GM18502 (cell line): Measurements from ENCODE around the gene PLXNA4.

Experiments
- ATAC-seq: cut with Tn5 transposase; IDR thresholded peaks from one replicate; pipeline ENCODE4 v1.9.1; 2021; ENCODE audit warnings: mild to moderate bottlenecking; ENCODE audit not compliant: unreplicated experiment, poor library complexity

Gene PLXNA4

DNA sequence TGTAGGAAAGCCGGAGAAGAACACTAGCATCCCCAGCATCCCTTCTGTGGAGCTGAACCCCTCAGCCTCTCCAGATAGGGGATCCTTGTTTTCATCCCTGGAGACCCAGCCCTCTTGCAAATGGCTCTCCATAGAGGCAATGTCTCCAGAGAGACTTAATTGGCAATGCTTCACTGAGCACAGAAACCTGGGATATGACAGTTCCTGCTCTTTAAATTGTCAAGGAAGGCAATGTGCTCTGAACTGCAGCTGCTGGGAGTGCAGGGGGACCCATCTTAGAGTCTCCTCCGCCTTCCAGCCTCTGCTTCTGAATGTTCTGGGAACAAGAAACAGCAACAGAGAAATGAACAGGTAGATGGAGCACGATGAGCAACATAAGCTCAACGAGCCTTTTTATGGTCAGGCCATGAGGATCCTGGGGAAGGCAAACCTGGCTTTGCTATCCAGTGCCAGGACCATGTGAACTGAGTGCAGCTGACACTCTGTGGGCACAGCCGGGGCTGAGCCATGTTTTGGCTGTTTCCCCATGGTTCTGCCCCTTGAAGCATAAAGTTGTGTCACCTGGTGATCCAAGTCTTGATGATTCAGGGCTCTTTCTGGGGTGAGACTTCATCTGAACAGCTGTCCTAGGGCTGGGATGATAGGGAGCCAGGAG lies 481.0 kb downstream of the PLXNA4 start:
- no peak for ATAC-seq

DNA sequence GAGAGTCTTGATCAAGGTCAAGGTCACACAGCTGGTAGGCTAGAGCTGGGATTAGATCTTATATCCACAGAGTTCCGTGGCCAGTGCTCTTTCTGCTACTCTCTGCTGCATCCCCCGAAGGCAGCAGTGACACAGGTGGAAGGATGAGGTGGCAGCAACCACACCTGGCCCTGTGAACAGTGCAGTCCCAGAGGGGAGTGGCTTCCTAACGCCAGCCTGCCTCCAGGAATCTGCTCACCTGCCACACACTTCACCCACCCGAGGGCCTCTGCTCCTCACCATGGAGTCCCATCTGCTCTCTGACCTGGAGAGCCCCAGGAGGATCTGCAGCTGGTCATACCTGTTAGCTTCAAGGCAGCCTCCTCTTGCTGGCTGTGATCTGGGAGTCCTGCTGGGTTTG lies 484.2 kb downstream of the PLXNA4 start:
- no peak for ATAC-seq

DNA sequence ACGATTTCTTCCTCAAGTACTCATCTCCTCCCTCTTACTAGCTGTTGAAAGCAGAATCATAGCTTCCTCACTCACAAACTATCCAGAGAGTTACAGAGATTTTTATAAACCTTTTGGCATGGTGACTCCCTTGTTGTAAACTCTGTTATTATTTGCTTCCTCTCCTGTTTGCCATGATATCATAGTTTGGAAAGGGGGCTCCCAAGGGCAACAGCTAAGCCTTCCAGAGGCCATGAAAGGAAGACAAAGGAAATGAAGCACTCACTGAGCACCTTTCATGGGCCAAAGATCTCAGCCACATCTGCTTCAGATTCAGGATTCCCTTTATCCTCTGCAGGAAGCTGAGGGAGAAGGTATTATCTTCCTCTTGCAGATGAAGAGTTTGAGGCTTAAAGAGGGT lies 484.6 kb downstream of the PLXNA4 start:
- no peak for ATAC-seq

DNA sequence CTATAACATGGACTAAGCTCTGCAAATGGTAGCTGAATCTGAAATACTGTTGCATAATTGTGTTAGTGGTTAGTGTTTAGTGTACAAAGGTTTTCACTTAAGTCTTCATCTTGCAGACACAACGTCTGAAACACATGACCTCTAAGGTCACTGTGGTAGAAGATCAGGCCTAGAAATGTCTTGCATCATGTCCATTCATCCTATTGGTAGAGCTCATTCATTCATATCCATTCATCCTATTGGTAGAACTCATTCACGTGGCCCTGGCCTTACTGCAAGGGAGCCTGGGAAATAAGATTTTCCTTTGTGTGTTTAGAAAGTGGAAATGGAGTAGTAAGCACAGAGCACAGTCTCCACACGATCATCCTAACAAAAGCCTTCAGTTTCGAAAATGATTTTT lies 485.8 kb downstream of the PLXNA4 start:
- no peak for ATAC-seq

DNA sequence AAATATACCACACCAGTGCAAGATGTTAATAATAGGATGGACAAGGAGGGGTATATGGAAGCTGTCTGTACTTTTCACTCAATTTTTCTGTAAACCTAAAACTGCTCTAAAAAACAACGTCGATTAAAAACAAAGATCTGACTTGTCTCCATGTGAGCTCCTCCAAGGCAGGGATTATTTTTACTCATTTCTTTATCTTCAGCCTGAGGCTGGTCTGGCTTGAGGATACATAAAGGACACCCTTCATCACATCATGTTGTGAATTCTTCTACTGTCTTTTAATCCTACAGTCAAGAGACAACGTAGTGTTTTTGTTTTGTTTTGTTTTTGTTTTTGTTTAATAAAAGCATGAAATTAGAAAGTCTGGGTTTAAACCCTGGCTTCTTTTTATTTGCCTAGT lies 486.9 kb downstream of the PLXNA4 start:
- ATAC-seq: no peak

- no peak for ATAC-seq
These were observed 488.8 kb downstream of the PLXNA4 start for GRCh38 chr7:132087421-132087820.

DNA sequence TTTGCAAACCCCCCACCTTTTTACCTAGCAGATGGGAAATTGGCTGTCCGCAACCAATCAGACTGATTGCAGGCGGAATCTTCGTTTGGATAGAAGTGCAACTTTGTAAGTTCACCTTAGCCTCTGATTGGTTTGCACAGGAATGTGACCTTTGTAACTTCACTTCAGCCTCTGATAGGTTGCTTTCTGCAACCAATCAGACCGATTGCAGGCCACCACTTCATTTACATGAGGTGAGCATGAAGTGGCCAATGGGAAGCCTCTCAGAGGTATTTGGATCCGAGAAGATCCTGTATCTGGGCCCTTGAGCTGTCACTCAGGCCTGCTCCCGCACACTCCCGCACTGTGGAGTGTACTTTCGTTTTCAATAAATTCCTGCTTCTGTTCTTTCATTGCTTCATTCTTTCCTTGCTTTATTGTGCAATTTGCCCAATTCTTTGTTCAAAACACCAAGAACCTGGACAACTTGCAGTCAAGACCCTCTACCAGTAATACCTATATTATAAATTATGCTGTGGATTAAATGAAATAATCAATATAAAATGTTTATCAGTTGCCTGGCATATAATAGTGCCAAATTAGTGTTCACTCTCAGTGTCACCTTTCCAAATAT lies 491.4 kb downstream of the PLXNA4 start:
- ATAC-seq: no peak

DNA sequence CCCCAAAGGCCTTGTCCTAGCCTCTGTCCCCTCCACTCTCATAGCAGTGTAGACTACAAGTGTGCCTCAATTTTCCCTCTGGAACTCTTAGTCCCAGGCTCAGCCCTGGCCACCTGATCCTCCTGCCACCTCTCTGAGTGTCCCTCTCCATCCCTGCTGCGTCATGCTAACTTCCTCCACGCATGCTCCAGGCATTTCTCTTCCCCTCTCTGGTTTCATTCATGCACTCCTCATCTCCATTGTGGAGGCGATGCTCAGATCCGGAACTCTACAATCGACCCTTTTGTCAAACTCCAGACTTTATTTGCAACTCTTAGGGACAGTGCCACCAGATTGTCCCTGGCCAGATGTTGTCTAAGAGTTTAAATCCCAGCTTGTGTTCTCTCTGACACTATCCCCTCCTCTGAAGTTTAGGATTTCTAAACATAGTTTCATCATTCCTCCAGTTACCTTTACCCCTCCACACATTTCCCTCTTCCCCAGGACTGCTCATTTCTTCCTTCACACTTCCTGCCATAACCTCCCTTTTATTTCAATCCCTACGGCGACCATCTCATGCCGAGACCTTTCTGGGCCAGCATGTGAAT lies 492.6 kb downstream of the PLXNA4 start:
- no peak for ATAC-seq

DNA sequence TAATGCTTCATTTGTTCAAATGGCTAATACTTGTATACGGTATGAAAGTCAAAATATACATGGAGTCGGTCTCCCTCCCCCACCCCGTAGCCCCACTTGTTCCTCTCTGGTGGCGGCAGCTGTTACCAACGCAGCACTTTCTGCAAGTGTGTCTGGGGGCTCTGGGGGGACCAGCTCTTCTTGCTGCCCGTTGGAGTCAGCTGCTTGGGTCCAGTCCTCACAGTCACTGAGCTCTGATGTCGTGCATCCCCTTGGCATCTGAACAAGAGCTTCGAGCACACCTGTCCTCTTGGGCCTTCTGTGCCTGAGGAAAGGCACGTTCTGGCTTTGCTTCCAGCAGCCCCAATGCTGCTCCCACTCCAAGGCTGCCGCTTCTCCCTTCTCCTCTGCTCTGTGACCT lies 493.1 kb downstream of the PLXNA4 start:
- no peak for ATAC-seq

GRCh38 chr7:132082394-132082793 lies 493.9 kb downstream of the PLXNA4 start:
- ATAC-seq: no peak

GRCh38 chr7:132081686-132082085 lies 494.6 kb downstream of the PLXNA4 start:
- no peak for ATAC-seq

DNA sequence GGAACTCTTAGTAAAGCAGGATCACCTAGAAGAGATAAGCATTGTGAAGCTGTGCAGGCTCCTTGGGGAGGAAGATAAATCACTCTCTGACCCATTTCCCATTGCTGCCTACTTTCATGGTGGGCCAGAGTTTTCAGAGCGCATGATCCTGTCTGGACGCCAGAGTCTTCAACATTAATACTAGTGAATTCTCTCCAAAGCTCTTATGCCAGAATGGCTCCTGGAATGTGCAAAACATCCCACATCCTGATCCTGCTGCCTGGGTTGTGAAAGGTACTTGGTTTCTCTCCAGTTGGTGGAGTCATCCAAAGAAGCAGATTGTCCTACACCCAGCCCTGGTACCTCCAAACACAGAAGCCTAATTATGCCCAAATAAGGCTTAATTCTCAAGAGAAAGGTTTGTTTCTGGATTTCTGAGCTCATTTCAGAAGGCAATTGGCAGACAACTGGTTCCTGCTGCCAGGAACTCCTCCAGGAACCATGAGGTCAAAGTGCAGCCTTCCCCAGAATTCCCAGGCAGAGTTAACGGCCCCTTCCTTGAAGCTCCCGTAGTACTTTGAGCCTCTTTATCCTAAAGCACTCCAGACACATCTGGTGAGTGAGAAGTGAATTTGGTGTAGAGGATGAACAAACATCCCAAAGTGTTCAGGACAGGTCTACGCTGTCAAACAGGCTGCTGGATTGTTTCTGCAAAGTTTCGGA lies 495.2 kb downstream of the PLXNA4 start:
- ATAC-seq: no peak

DNA sequence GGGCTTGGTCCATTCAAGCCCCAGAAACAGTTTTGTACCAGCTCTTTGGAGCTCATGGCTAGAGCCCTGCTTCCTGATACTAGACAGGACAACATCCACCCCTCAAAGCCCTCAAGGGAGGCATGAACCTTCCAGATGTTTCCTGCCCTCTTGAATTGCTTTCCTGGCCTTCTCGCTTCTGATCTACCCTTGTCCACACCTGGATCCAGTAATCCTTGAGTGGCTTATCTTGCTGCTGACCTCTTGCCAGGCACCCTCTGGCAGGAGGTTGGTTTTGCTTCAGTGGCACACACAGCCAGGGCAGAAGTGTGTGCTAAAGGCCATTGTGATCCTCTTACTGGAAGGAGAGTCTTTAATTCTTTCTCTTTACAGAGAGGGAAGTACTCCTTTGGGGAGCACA lies 495.8 kb downstream of the PLXNA4 start:
- no peak for ATAC-seq

- ATAC-seq: no peak
These were observed 497.2 kb downstream of the PLXNA4 start for GRCh38 chr7:132078891-132079735.

- no peak for ATAC-seq
These were observed 498.1 kb downstream of the PLXNA4 start for GRCh38 chr7:132077971-132078685.

- ATAC-seq: no peak
These were observed 499.8 kb downstream of the PLXNA4 start for GRCh38 chr7:132076301-132077035.

GRCh38 chr7:132075515-132075914 lies 500.8 kb downstream of the PLXNA4 start:
- no peak for ATAC-seq

DNA sequence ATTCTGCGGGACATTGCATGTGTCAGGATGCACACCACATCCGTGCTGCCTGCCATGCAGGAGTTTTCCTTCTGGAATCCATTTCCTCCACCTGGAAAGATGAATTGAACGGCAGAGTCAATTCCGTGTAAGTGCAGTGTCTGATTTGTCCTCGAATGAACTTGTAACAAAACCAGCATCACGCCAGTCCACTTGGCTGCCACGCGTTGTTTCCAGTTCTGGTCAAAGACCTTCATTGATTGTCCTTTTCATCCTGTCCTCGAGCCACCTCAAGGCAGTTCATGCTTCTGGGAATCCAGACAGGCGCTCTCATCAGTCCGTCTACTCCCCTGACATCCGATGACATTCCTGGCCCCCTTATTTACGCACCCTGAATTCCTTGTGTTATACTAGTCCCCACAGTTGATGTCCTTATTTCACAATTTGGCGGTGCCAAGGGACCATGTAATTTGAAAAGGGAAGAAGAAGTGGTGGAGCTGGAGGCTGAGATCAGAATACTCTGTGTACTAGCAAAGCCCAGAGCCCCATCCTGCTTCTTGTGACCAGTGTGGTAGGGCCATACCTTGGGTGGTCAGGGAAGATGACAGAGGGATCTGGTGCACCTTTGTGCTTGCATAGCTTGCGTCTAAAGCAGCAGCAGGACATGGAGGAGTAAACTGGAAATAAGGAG lies 502.2 kb downstream of the PLXNA4 start:
- no peak for ATAC-seq
